IMR-90 (cell line): Measurements from ENCODE around the gene PHAF1. TPM values are rescaled to one million over a fixed set of nuclear protein-coding genes. Genes with fewer than 3 reads are reported as not detected.

Experiments
- ATAC-seq: fragments of 200-7000 bp; cut with Tn5 transposase; 2 replicates; pipeline ENCODE4 v1.9.1; 2020; ENCODE audit warnings: low read depth, mild to moderate bottlenecking, moderate library complexity
- BruUV-seq: library from RNA; stranded (reverse); fragments of 400-500 nt; replicated peaks from 2 replicates; lab custom pipeline; 2021; lab: Mats Ljungman, UMichigan
- CTCF ChIA-PET: fragments of 300-600 bp; formaldehyde crosslinking; extraction: SDS; loops from one replicate; lab custom pipeline; 2021; ENCODE audit warnings: antibody characterized with exemption; lab: Yijun Ruan, JAX
- POLR2A ChIA-PET: fragments of 300-600 bp; sonication (Branson Sonifier 250); formaldehyde crosslinking; loops from one replicate; lab custom pipeline; 2022; ENCODE audit warnings: antibody characterized with exemption; ENCODE audit not compliant: unreplicated experiment; lab: Charles Lee
- DNase-seq: peaks from one replicate; pipeline ENCODE4 v3.0.0; 2013
- H2AFZ ChIP-seq: replicated peaks from 2 replicates; pipeline ENCODE3; 2013; ENCODE audit warnings: low read length, mild to moderate bottlenecking; ENCODE audit not compliant: poor library complexity
- H2AK5ac ChIP-seq: 2 replicates; pipeline ENCODE4 v1.6.1; 2013; ENCODE audit warnings: low read depth, low read length, inconsistent platforms
- H2AK9ac ChIP-seq: replicated peaks from 2 replicates; pipeline ENCODE3; 2013; ENCODE audit warnings: mild to moderate bottlenecking, low read depth, low read length, moderate library complexity; ENCODE audit not compliant: poor library complexity
- H2BK120ac ChIP-seq: 2 replicates; pipeline ENCODE4 v1.6.1; 2013; ENCODE audit warnings: low read depth, low read length, inconsistent platforms
- H2BK15ac ChIP-seq: 3 replicates; pipeline ENCODE4 v1.6.1; 2013; ENCODE audit warnings: low read depth, low read length, inconsistent platforms
- H2BK20ac ChIP-seq: 2 replicates; pipeline ENCODE4 v1.6.1; 2013; ENCODE audit warnings: low read depth, mild to moderate bottlenecking, inconsistent platforms, low read length, moderate library complexity
- H2BK5ac ChIP-seq: 2 replicates; pipeline ENCODE4 v1.6.1; 2013; ENCODE audit warnings: mild to moderate bottlenecking, low read depth, low read length, inconsistent platforms; ENCODE audit not compliant: poor library complexity, severe bottlenecking
- H3K14ac ChIP-seq: replicated peaks from 2 replicates; pipeline ENCODE4 v1.6.1; 2013; ENCODE audit warnings: low read depth, low read length, inconsistent platforms
- H3K18ac ChIP-seq: 2 replicates; pipeline ENCODE4 v1.6.1; 2013; ENCODE audit warnings: low read depth, low read length, control low read depth
- H3K23ac ChIP-seq: 2 replicates; pipeline ENCODE4 v1.6.1; 2013; ENCODE audit warnings: low read depth, low read length, inconsistent platforms
- H3K27ac ChIP-seq: 2 replicates; pipeline ENCODE4 v1.5.1; 2013; ENCODE audit warnings: mild to moderate bottlenecking, control low read depth, low read length; ENCODE audit not compliant: insufficient read depth
- H3K27me3 ChIP-seq: 2 replicates; pipeline ENCODE4 v1.6.1; 2013; ENCODE audit warnings: low read length; ENCODE audit not compliant: control insufficient read depth, insufficient read depth
- H3K36me3 ChIP-seq: 2 replicates; pipeline ENCODE4 v1.6.1; 2013; ENCODE audit warnings: low read length, mixed read lengths; ENCODE audit not compliant: control insufficient read depth, insufficient read depth
- H3K4ac ChIP-seq: 2 replicates; pipeline ENCODE4 v1.6.1; 2013; ENCODE audit warnings: low read depth, low read length, inconsistent platforms
- H3K4me1 ChIP-seq: 2 replicates; pipeline ENCODE4 v1.6.1; 2013; ENCODE audit warnings: low read length, mixed read lengths; ENCODE audit not compliant: control insufficient read depth, insufficient read depth
- H3K4me2 ChIP-seq: 2 replicates; pipeline ENCODE4 v1.6.1; 2013; ENCODE audit warnings: low read depth, mild to moderate bottlenecking, control low read depth, low read length, moderate library complexity
- H3K4me3 ChIP-seq: 2 replicates; pipeline ENCODE4 v1.5.1; 2013; ENCODE audit warnings: low read depth, mild to moderate bottlenecking, control low read depth, low read length, moderate library complexity; ENCODE audit not compliant: insufficient read depth
- H3K56ac ChIP-seq: 2 replicates; pipeline ENCODE4 v1.6.1; 2013; ENCODE audit warnings: low read length, inconsistent platforms; ENCODE audit not compliant: insufficient read depth; ENCODE audit errors: extremely low read depth
- H3K79me1 ChIP-seq, 2 experiments: 2 replicates each; pipeline ENCODE4 v1.6.1; 2013; ENCODE audit warnings: low read length in 2 of 2, inconsistent platforms in 1 of 2, low read depth in 1 of 2
- H3K9ac ChIP-seq: 2 replicates; pipeline ENCODE4 v1.6.1; 2013; ENCODE audit warnings: low read depth, low read length, control low read depth
- H3K9me1 ChIP-seq: 2 replicates; pipeline ENCODE4 v1.6.1; 2013; ENCODE audit warnings: low read length, inconsistent platforms; ENCODE audit not compliant: insufficient read depth
- H3K9me3 ChIP-seq: 2 replicates; pipeline ENCODE4 v1.6.1; 2013; ENCODE audit warnings: low read length; ENCODE audit not compliant: control insufficient read depth, insufficient read depth
- H4K20me1 ChIP-seq: 2 replicates; pipeline ENCODE4 v1.6.1; 2013; ENCODE audit warnings: low read length, inconsistent platforms; ENCODE audit not compliant: insufficient read depth
- H4K5ac ChIP-seq: 2 replicates; pipeline ENCODE4 v1.6.1; 2013; ENCODE audit warnings: mild to moderate bottlenecking, low read depth, low read length, control low read depth
- H4K8ac ChIP-seq, 2 experiments: 2 replicates each; pipeline ENCODE4 v1.6.1; 2013; ENCODE audit warnings: low read depth in 2 of 2, low read length in 2 of 2, control low read depth in 1 of 2, inconsistent platforms in 1 of 2
- H4K91ac ChIP-seq: 2 replicates; pipeline ENCODE4 v1.6.1; 2013; ENCODE audit warnings: low read depth, low read length, inconsistent platforms; ENCODE audit not compliant: insufficient read depth
- BHLHE40 ChIP-seq: fragments of 150-350 bp; IDR thresholded peaks from 2 replicates; pipeline ENCODE4 v1.6.1; 2016; ENCODE audit warnings: mild to moderate bottlenecking, low read depth, low read length
- CTCF ChIP-seq: conservative IDR thresholded peaks from 2 replicates; pipeline ENCODE4 v1.5.1; 2012; ENCODE audit warnings: mild to moderate bottlenecking, low read depth, low read length, improper control_type of control experiment
- FOS ChIP-seq: fragments of 150-350 bp; IDR thresholded peaks from 2 replicates; pipeline ENCODE4 v1.6.1; 2016; ENCODE audit warnings: low read depth, low read length
- USF2 ChIP-seq: fragments of 150-350 bp; IDR thresholded peaks from 2 replicates; pipeline ENCODE4 v1.6.1; 2017; ENCODE audit warnings: mild to moderate bottlenecking, antibody characterized with exemption, low read length, low read depth
- WGBS, 2 experiments: methylation state at CpG; one replicate each; pipeline versions ENCODE4 v1.1.5 to v1.1.7; 2013; ENCODE audit warnings: missing lambda C conversion rate in 2 of 2; ENCODE audit not compliant: insufficient read length in 1 of 2; ENCODE audit errors: extremely low coverage in 2 of 2; 5-methylcytosine and 5-hydroxymethylcytosine counted together
- dilution Hi-C: fragments of 300-500 bp; cut with HindIII; formaldehyde crosslinking; loops from one replicate; pipeline ENCODE4 v1.14.3; 2018; ENCODE audit warnings: low sequenced_read_pairs; ENCODE audit not compliant: unreplicated experiment
- in situ Hi-C: fragments of 300-500 bp; cut with MboI; formaldehyde crosslinking; loops from 3 replicates; pipeline ENCODE4 v1.14.3; 2019; ENCODE audit warnings: low sequenced_read_pairs, inconsistent platforms, mixed read lengths
- intact Hi-C: fragments of 100-400 bp; cut with micrococcal nuclease; formaldehyde crosslinking; loops from 2 replicates; pipeline ENCODE4 v1.10.0; 2022
- polyA plus RNA-seq, 3 experiments: library from polyadenylated mRNA; depleted of rRNA; stranded (reverse); fragments of >200 nt; gene quantifications; 2 replicates each; pipeline ENCODE4 v1.2.3, GENCODE V29; 2012; ENCODE audit warnings: low replicate concordance in 1 of 3
- total RNA-seq: library from RNA; depleted of rRNA; stranded (reverse); fragments of >200 nt; gene quantifications from 2 replicates; pipeline ENCODE4 v1.2.3, GENCODE V29; 2012

PHAF1 gene
- total and polyA plus RNA-seq, 2 of the 4 experiments (the other 2 are of a cell fraction), result 14.0 to 19.8 TPM

- dilution Hi-C loops, result no loop called here
These were observed 39.0 kb downstream of the PHAF1 start for GRCh38 chr16:67148656-67149275.

More at GRCh38 chr16:67148656-67149275, 39.0 kb downstream of the PHAF1 start:
- Histone ChIP-seq H3K79me1 (peaks cover 0 to 30% of the 10 kb centered on the region in 2 experiments; a peak in 2 of 4 replicates), H3K4me1 (peaks cover 5% of the 10 kb centered on the region; the same call in 1 of the 2 replicates), H4K91ac (no peak overlapping the region), H3K27ac (no peak overlapping the region), H3K4me3 (no peak overlapping the region), H3K36me3 (peaks cover 48% of the 10 kb centered on the region), H2BK20ac (no peak overlapping the region), H3K14ac (no peak overlapping the region), H3K9me1 (peaks cover 4% of the 10 kb centered on the region; the same call in 1 of the 2 replicates), H2AK5ac (no peak overlapping the region), H2AK9ac (peak overlapping the region; percentile 44), H4K5ac (no peak overlapping the region), H4K8ac (no peak overlapping the region), H4K20me1 (peaks cover 7% of the 10 kb centered on the region; the same call in 1 of the 2 replicates), H2AFZ (no peak overlapping the region), H3K56ac (no peak overlapping the region), H2BK120ac (no peak overlapping the region), H3K9ac (no peak overlapping the region), H3K9me3 (no peaks in the 10 kb centered on the region), H3K4me2 (no peak overlapping the region), H2BK15ac (no peak overlapping the region), H3K23ac (no peak overlapping the region), H3K18ac (no peak overlapping the region), H3K4ac (no peak overlapping the region), H2BK5ac (no peak overlapping the region), H3K27me3 (no peaks in the 10 kb centered on the region)
- TSS peak; percentile 78 for BruUV-seq
- in situ Hi-C loops (no loop called here), intact Hi-C loops (no loop called here)
- DNase-seq (no peak), ATAC-seq (no peak)
- CTCF ChIA-PET, result no interaction called here
- POLR2A ChIA-PET, result no interaction called here
- 83% methylated on average over 1 of the region's 11 CpGs; no CpG with 5 or more reads in 1 of the 2 experiments for WGBS, 2 experiments
- TF ChIP-seq USF2 (no peak), CTCF (no peak), BHLHE40 (no peak), FOS (no peak)
